GM19023 (cell line): Measurements from ENCODE around the gene KIAA2012.
"Not testable (repeated sequence)": the region's sequence is repeated elsewhere in the genome, so short reads cannot be mapped to it uniquely, and the experiment has no call there.

ENCODE experiments used
- ATAC-seq: cut with Tn5 transposase; IDR thresholded peaks from one replicate; pipeline ENCODE4 v1.9.1; 2021; ENCODE audit warnings: mild to moderate bottlenecking, moderate library complexity; ENCODE audit not compliant: unreplicated experiment

Gene KIAA2012

DNA sequence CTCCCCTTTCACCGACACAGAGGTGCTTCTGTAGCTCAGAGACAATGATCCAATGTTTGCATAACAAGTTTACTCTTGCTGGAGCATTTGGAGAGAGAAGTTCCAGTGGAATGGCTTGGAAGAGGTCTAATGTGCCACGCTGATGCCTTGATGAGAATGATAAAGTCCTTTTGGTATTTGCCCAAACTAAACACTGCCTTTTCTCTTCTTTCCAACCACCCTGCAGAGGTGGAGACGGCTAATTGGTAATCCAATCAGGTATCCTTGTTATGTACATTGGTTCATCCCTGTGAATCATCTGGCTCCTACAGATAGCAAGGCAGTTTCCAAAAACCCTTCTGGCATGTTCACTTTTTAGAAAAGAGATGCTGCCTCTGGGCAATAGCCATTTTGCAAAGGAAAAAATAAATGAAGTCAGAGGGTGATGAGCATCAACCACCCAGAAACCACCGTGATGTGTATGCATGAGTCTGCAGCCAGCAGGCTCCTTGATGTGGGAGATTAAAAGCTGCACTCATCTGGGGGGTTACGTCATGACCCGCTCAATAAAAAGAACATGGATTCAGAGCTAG, 40.6 kb downstream of the KIAA2012 start:
- no peak for ATAC-seq

DNA sequence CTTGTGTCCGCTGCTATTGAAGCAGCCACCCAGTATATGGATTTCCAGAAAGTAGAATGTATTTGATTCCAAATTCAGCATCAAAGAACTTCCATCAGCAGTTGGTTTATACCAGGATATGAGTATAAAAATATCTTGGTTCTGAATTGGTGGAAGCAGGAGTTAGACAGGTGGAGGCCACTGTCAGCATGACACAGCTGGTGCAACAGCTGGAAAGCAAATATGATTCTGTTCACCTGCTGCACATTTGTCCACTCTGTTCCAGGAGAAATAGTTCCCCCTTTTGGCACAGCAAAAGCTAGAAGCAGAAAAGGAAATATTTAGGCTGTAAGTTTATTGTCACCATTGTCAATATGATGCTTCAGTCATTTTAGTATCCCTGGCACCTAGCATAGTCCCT, 41.2 kb downstream of the KIAA2012 start:
- no peak for ATAC-seq

DNA sequence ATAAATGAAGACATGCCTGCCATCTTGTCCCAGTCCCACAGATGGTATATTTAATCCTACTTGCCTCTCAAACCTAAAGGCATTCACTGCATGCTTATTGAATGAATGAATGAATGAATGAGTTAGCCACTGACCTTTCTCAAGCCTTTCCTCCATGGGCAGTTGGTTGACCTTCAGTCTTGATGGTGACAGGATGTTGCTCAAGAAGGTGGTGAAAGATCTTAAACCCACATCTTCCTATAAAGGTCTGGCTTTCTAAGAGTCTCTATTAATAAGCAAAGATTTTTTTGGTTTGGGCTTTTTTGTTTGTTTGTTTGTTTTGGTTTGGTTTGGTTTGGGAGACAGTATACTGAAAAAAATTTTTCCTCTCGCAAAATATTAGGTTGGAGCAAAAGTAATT, 41.7 kb downstream of the KIAA2012 start:
- ATAC-seq: no peak

DNA sequence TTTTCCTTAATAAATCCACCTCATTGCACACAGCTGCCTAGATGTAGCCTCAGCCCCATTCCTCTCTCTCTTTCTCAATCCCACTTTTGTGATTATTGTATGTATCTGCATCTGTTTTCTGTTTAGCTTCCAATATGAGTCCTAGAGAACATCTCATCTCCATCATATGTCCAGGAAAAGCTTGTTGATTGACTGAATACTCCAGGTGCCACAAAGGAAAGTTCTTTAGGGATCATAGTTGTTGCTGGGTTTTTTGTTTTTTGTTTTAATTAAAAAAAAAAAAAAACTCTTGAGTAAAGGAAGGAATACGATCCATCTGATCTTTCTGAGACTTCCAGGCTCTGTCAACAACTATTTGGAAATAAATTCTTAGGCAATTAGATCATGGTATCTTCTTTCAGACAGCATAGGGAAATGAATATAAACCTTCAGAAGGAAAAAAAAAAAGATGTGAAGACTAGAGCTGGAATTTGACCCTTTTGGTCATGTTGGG, 42.5 kb downstream of the KIAA2012 start:
- no peak for ATAC-seq

DNA sequence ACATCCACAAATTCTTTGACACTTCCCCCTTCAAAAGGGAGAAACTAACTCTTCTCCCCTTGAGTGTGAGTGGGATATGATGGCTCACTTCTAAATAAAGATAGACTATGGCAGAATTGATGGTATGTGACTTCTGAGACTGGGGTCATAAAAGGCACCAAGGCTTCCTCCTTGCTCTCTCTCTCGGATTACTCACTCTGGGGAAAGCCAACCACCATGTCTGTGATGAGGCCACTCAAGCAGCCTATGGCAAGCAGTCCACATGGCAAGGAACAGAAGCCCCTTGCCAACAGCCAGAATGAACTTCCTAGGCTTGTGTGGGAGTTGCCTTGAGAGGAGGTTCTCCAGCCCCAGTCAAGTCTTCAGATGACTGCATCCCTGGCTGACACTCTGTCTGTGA, 43.6 kb downstream of the KIAA2012 start:
- no peak for ATAC-seq

DNA sequence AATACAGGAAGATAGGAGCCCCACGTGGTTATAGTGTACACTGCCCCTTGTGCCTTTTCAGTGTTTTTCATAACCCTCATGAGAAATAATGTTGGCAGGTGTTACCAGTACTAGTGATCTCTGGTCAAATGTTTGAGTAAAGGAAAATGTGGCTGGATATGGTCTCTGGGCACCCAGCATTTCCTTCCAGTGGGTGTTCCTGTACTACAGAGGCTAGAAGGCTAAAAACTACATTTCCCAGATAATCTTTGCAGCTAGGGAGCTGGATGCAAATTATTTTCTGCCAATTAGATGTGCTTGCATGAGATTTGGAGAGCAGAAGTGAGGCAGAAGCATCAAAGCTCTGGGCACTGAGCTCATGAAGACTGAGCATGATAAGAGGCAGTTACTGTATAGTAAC, 45.1 kb downstream of the KIAA2012 start:
- no peak for ATAC-seq

DNA sequence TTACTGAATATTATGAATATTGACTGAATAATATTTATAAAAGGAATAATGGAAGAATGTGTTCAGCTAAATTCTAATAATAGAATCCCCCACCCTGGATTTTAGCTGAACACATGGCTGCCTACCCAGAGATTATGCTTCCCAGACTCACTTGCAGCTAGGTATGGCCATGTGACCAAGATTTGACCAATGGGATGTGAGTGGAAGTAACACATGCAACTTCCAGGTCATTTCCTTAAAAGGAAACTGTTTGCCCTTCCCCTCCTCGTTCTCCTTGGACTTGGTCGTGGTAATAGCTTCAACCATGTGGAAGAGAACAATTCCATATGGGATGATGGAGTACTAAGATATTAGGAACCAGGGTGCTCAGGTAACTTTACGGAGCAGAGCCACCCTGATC, 47.8 kb downstream of the KIAA2012 start:
- ATAC-seq: no peak

DNA sequence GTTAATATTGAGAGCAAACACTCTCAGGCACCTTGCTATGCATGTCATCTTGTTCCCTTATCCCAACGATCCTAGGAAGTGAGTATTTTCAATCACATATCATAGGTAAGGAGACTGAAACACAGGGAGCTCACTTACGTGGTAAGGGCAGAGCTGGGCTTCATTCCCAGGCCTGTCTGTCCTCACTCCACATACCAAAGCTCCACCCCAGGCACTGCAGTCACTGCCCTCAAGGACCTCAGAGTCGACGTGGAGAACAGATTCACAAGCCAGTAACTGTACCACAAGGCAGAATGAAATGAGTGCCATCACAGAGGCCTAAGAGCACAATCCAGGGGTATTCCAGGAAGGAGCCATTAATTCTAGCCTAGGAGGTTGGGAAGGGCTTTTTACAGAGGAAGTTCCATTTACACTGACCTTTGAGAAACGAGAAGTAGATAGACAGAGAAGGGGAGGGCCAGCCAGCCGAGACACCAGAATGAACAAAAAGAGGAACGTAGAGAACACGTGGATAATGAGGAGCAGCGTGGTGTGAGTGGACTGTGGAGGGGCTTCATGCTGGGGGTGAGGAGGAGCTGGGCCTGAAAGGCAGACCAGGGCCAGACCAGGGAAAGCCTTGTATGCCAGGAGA, 48.6 kb downstream of the KIAA2012 start:
- no peak for ATAC-seq

DNA sequence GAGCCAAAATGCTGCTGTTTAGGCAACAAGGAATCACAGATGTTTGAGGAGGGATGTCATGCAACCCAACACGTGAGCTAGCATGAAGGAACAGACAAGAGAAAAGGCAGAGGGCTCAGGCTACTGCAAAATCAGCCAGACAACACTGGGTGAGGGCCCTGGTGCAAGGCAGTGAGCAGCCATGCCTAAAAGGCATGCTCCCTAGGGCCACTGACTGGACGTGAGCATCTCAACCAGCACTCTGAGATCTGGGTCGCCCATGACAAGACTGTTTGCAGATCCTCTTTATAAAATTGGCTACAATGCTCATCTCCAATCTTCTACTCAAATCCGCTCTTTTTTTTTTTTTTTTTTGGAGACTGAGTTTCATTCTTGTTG, 49.1 kb downstream of the KIAA2012 start:
- ATAC-seq: no peak

DNA sequence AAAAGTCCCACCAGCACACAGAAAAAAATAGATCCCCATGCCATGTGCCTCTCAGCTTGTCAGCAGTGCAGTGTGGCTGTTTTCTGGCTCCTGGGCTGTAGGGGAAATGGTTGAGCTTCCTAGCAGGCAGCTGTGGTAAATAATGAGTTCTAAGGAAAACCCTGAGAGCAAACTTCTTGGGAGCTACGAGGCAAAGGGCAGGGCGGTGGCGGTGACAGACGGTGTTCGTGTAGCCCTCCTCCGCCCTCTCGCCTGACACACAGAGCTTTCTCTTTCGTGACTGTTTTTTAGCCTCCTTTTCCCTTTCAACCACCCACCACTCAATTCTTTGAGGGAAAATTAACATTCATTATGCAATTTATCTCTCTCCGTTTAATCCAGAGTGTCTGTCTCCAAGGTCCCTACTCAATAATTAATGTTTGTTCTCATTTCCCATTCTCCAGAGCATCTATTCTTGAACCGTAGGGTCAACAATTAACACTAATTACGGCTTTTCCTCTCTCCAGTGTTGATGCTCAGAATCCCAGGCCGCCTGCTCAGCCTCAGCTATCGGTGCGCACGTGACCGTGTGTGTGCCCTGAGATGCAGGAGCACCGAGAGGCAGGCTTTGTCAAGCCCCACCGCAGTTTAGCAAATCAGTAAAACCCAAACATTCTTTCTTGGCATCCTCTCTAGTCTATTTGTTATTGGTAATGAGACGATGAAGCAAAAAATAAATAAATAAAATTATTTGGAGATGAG, 50.1 kb downstream of the KIAA2012 start:
- no peak for ATAC-seq

DNA sequence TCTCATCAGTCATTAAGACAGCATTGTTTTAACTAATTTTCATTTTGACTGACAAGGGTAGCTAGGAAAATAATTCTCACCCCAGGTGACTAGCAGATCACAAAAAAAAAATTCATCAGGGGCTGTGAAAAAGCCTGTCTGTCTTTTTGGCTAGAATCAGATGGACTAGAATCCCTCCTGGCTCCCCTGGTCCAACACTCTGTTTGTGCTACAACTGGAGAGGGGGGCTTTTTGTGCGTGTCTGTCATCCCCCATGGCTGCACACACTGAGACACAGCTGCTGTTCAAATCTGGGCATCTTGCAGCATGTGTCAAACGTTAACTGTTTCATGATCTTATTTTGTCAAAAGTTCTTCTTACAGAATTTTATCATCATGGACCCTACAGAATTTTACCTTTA, 51.2 kb downstream of the KIAA2012 start:
- ATAC-seq: no peak

DNA sequence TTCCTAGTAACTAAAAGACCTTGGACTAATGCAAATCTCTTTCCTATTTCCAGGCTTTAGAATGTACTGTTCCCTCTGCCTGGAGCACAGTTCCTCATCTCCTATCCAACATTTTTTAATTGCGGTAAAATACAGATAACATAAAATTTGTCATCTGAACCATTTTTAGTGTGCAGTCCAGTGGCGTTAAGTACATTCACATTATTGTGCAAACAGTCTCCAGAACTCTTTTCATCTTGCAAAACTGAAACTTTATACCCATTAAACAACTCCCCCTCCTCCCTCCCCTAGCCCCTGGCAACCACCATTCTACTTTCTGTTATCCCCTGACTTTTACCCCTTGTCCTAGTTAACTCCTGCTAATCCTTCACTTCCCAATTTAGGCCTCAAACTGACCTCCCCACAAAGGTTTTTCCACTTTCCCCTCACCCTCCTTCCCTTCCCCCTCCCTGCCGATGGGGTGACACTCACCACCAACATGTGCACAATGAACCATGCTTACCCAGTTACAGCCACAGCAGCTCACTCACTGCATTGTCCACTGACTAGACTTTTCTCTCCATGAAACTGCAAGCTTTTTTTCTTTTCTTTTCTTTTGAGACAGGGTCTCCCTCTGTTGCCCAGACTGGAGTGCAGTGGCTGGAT, 54.8 kb downstream of the KIAA2012 start:
- no peak for ATAC-seq

DNA sequence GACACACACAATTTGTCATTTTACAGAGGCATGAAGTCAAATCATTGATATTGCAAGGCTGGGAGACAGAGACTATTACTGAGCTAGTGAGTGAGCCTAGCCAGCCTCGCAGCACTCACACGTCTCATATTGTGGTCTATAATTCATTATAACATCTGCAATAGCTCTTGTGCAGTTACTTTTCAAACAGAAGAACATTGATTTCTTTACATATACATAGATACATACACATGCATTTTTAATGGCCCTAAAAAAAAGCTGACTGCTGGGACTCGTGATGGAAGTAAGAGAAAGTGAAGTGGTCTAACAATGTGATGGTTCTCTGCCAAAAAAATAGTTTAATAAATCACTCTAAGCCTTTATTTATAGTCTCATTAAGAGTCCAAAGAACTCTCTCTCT, 56.8 kb downstream of the KIAA2012 start:
- ATAC-seq: no peak

DNA sequence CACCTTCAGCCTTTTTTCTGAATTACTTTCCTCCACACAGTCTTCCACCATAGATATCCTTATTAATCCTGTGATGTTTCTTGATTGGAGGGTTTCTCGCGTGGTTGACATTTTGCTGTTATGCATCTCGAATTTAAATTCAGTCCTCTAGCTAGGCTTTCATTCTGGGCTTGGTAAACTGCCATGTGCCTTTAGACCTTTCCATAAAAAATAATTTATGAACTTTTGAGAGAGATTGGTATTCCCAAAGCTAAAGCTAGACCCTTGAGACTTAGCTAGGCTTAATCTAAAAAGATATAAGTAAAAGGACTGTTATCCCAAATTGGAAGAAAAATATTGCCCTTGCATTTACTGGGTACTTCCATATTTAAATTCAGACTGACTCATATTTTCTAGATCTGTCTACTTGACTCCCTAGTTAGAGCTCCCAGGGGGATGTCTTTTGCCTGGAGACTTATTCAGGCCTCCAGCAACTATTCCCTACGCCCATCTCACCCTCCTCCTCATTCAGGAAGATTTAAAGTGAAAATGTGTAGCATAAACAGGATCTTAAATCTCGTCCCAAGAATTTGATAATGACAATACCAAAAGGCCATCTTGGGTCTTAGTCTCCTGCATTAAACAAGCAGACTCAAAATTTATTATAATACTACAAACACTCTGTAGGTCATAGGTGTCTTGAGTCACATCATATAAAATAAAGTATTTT, 60.3 kb downstream of the KIAA2012 start:
- no peak for ATAC-seq

DNA sequence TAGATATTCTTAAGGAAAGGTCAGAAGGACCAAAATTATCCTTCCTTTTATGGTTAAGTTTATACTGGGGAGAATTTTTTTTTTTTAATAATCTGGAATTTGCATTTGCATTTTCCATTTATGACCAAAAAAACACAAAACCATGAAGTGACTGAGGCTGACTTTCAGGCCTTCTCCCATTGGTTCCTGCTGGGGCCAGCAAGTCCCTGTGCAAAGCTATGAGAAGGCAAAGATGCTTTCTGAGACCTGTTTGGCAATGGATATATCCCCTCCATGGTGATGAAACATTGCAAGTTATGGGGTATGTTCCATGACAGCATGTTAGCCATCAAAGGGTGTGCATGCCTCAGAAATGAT, 60.8 kb downstream of the KIAA2012 start:
- ATAC-seq: no peak

DNA sequence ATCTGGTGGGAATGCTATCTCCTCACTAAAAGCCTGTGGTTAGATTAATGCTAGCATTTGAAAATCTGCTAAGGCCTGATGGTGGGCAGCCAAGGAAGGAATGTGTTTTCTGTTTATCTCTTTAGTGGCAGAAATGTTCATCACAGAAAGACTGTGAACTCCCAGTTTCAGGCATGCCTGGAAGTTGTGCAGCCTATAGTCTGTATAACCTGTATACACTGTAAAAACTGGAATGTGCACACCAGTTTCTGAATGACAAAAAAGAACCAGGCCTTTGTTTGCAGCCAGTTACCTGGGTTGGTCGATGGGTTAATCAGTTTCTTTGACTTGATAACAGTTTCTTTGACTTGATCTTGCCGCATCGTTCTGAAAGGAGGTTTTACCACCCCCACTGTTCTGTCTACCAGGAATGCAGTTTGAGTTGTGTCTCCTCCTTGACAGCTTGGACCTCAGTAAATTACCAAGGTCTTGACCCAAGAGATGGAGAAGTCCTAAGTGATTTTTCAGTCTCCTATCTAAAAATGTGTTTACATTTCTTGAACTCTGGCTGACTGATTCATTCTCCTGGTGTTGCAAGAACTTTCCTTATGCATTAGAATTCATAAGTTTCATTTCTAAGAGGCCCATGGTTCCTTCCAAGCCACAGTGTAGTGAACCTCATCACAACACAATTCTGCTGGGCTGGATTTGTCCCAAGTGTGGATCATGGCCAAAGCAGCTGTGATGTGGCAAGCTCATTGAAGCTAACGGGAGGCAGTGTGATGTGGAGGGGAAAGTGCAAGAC, 62.2 kb downstream of the KIAA2012 start:
- no peak for ATAC-seq

DNA sequence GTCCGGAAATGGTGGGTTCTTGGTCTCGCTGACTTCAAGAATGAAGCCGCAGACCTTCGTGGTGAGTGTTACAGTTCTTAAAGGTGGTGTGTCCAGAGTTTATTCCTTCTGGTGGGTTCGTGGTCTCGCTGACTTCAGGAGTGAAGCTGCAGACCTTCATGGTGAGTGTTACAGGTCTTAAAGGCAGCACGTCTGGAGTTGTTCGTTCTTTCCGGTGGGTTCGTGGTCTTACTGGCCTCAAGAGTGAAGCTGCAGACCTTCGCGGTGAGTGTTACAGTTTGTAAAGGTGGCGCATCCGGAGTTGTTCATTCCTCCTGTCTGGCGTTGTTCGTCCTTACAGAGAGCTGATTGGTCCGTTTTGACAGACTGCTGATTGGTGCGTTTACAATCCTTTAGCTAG, 63.0 kb downstream of the KIAA2012 start:
- ATAC-seq: not testable (repeated sequence)

DNA sequence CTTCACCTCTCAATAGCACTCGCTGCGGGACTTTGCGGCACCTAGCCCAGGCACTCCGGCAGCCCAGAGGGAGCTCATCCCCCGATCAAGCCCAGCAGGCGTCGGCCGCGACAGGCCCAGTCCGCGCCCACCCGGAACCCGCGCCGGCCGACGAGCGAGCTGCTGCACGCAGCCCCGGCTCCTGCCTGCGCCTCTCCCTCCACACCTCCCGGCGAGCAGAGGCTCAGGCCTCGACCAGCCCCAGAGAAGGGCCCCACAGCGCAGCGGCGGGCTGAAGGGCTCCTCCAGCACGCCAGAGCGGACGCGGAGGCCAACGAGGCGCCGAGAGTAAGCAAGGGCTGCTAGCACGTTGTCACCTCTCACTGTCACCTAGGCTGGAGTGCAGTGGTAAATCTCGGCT, 63.5 kb downstream of the KIAA2012 start:
- no peak for ATAC-seq

DNA sequence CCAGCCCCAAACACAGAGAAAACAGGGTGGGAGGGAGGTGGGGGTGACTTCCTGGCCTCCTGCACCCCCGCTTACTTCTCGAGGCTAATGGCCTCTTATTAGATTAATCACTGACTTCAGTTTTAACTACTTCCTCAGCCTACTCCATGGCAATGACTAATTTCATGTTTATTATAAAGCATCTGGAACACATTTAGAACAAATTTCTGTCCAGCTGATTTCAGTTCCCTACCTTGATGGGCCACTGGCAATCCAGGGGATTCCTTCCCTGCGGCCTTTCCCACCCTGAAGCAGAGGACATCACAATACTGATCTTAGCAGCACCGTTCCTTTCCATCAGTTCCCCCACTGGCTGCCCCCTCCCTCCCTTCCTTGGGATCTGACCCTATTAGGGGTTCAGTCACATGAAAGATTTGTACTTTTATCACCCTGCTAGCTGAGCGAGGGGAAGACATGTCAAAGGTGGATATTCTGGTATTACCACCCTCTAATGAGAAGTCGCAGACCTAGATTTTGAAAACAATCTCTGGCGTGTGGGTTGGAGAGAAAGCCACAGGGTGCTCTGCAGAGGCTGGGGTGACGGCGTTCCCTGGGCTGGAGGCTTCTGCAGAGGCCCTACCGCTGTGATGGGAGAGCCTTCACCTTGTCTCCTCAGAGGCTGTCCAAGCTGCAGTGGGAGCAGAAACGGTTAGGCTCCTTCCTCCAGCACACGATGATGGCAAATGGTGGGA, 67.6 kb downstream of the KIAA2012 start:
- ATAC-seq: no peak
